ENCODE data around the gene SAG. TPM values are rescaled to one million over a fixed set of nuclear protein-coding genes. Genes with fewer than 3 reads are reported as not detected.

SAG gene
- total RNA-seq, 4 donors from 2014 or later: 0.07 TPM; not detected in 3

- DNase-seq: no peak
- H3K36me3 ChIP-seq: no peaks in the 10 kb centered on the region
- TF ChIP-seq POLR2A (IDR thresholded peaks at IDR 0.05) (no peak), CTCF (IDR thresholded peaks at IDR 0.05) (no peak)
- no peaks in the 10 kb centered on the region for H3K27me3 ChIP-seq
- H3K27ac ChIP-seq: peak overlapping the region in 1 of 2 donors; percentile 8
- intact Hi-C loops (cut with DNase I; ENCODE audit: low total_unique reads): no loop called here
- peaks cover 0 to 5% of the 10 kb centered on the region in 2 donors for H3K4me1 ChIP-seq
- no peak overlapping the region for H3K4me3 ChIP-seq
- H3K9me3 ChIP-seq: no peaks in the 10 kb centered on the region
Measured at GRCh38 chr2:233360771-233361176, 53.2 kb downstream of the SAG start.

GRCh38 chr2:233361297-233361696 lies 53.7 kb downstream of the SAG start:
- no peak for TF ChIP-seq POLR2A (IDR thresholded peaks at IDR 0.05)
- TF ChIP-seq CTCF (IDR thresholded peaks at IDR 0.05): no peak
- Histone ChIP-seq H3K27me3 (no peaks in the 10 kb centered on the region), H3K4me3 (no peak overlapping the region), H3K9me3 (no peaks in the 10 kb centered on the region), H3K27ac (peak overlapping the region in 1 of 2 donors; percentile 8), H3K36me3 (no peaks in the 10 kb centered on the region), H3K4me1 (no peaks in the 10 kb centered on the region)
- no peak for DNase-seq
- intact Hi-C loops (cut with DNase I; ENCODE audit: low total_unique reads): no loop called here

GRCh38 chr2:233362742-233363141 lies 55.1 kb downstream of the SAG start:
- Histone ChIP-seq H3K27me3 (no peaks in the 10 kb centered on the region), H3K4me1 (no peaks in the 10 kb centered on the region), H3K9me3 (no peaks in the 10 kb centered on the region), H3K36me3 (no peaks in the 10 kb centered on the region), H3K4me3 (no peak overlapping the region), H3K27ac (no peak overlapping the region)
- no peak for DNase-seq
- intact Hi-C loops (cut with DNase I; ENCODE audit: low total_unique reads): no loop called here
- TF ChIP-seq CTCF (IDR thresholded peaks at IDR 0.05) (no peak), POLR2A (IDR thresholded peaks at IDR 0.05) (no peak)

GRCh38 chr2:233363744-233364235 lies 56.2 kb downstream of the SAG start:
- Histone ChIP-seq H3K27me3 (no peaks in the 10 kb centered on the region), H3K36me3 (no peaks in the 10 kb centered on the region), H3K27ac (no peak overlapping the region), H3K9me3 (no peaks in the 10 kb centered on the region), H3K4me3 (no peak overlapping the region), H3K4me1 (no peaks in the 10 kb centered on the region)
- DNase-seq: no peak
- TF ChIP-seq POLR2A (IDR thresholded peaks at IDR 0.05) (no peak), CTCF (IDR thresholded peaks at IDR 0.05) (no peak)
- intact Hi-C loops (cut with DNase I; ENCODE audit: low total_unique reads): no loop called here

- no peak overlapping the region for H3K4me3 ChIP-seq
- H3K36me3 ChIP-seq: no peaks in the 10 kb centered on the region
- TF ChIP-seq CTCF (IDR thresholded peaks at IDR 0.05): no peak
- no peak for TF ChIP-seq POLR2A (IDR thresholded peaks at IDR 0.05)
- DNase-seq: no peak
- intact Hi-C loops (cut with DNase I; ENCODE audit: low total_unique reads): no loop called here
- H3K27ac ChIP-seq: no peak overlapping the region
- H3K9me3 ChIP-seq: no peaks in the 10 kb centered on the region
- H3K4me1 ChIP-seq: no peaks in the 10 kb centered on the region
- H3K27me3 ChIP-seq: no peaks in the 10 kb centered on the region
Measured at GRCh38 chr2:233365861-233366520, 58.4 kb downstream of the SAG start.

Data from uterus (tissue), 4 donors.